IMR-90 (cell line): ENCODE data around the gene ATP9B. TPM values are rescaled to one million over a fixed set of nuclear protein-coding genes. Genes with fewer than 3 reads are reported as not detected.

ENCODE experiments used
- ATAC-seq: fragments of 200-7000 bp; cut with Tn5 transposase; 2 replicates; pipeline ENCODE4 v1.9.1; 2020; ENCODE audit warnings: low read depth, mild to moderate bottlenecking, moderate library complexity
- BruUV-seq: library from RNA; stranded (reverse); fragments of 400-500 nt; replicated peaks from 2 replicates; lab custom pipeline; 2021; lab: Mats Ljungman, UMichigan
- CTCF ChIA-PET: fragments of 300-600 bp; formaldehyde crosslinking; extraction: SDS; loops from one replicate; lab custom pipeline; 2021; ENCODE audit warnings: antibody characterized with exemption; lab: Yijun Ruan, JAX
- POLR2A ChIA-PET: fragments of 300-600 bp; sonication (Branson Sonifier 250); formaldehyde crosslinking; loops from one replicate; lab custom pipeline; 2022; ENCODE audit warnings: antibody characterized with exemption; ENCODE audit not compliant: unreplicated experiment; lab: Charles Lee
- DNase-seq: peaks from one replicate; pipeline ENCODE4 v3.0.0; 2013
- H2AFZ ChIP-seq: replicated peaks from 2 replicates; pipeline ENCODE3; 2013; ENCODE audit warnings: low read length, mild to moderate bottlenecking; ENCODE audit not compliant: poor library complexity
- H2AK5ac ChIP-seq: 2 replicates; pipeline ENCODE4 v1.6.1; 2013; ENCODE audit warnings: low read depth, low read length, inconsistent platforms
- H2AK9ac ChIP-seq: replicated peaks from 2 replicates; pipeline ENCODE3; 2013; ENCODE audit warnings: mild to moderate bottlenecking, low read depth, low read length, moderate library complexity; ENCODE audit not compliant: poor library complexity
- H2BK120ac ChIP-seq: 2 replicates; pipeline ENCODE4 v1.6.1; 2013; ENCODE audit warnings: low read depth, low read length, inconsistent platforms
- H2BK15ac ChIP-seq: 3 replicates; pipeline ENCODE4 v1.6.1; 2013; ENCODE audit warnings: low read depth, low read length, inconsistent platforms
- H2BK20ac ChIP-seq: 2 replicates; pipeline ENCODE4 v1.6.1; 2013; ENCODE audit warnings: low read depth, mild to moderate bottlenecking, inconsistent platforms, low read length, moderate library complexity
- H2BK5ac ChIP-seq: 2 replicates; pipeline ENCODE4 v1.6.1; 2013; ENCODE audit warnings: mild to moderate bottlenecking, low read depth, low read length, inconsistent platforms; ENCODE audit not compliant: poor library complexity, severe bottlenecking
- H3K14ac ChIP-seq: replicated peaks from 2 replicates; pipeline ENCODE4 v1.6.1; 2013; ENCODE audit warnings: low read depth, low read length, inconsistent platforms
- H3K18ac ChIP-seq: 2 replicates; pipeline ENCODE4 v1.6.1; 2013; ENCODE audit warnings: low read depth, low read length, control low read depth
- H3K23ac ChIP-seq: 2 replicates; pipeline ENCODE4 v1.6.1; 2013; ENCODE audit warnings: low read depth, low read length, inconsistent platforms
- H3K27ac ChIP-seq: 2 replicates; pipeline ENCODE4 v1.5.1; 2013; ENCODE audit warnings: mild to moderate bottlenecking, control low read depth, low read length; ENCODE audit not compliant: insufficient read depth
- H3K27me3 ChIP-seq: 2 replicates; pipeline ENCODE4 v1.6.1; 2013; ENCODE audit warnings: low read length; ENCODE audit not compliant: control insufficient read depth, insufficient read depth
- H3K36me3 ChIP-seq: 2 replicates; pipeline ENCODE4 v1.6.1; 2013; ENCODE audit warnings: low read length, mixed read lengths; ENCODE audit not compliant: control insufficient read depth, insufficient read depth
- H3K4ac ChIP-seq: 2 replicates; pipeline ENCODE4 v1.6.1; 2013; ENCODE audit warnings: low read depth, low read length, inconsistent platforms
- H3K4me1 ChIP-seq: 2 replicates; pipeline ENCODE4 v1.6.1; 2013; ENCODE audit warnings: low read length, mixed read lengths; ENCODE audit not compliant: control insufficient read depth, insufficient read depth
- H3K4me2 ChIP-seq: 2 replicates; pipeline ENCODE4 v1.6.1; 2013; ENCODE audit warnings: low read depth, mild to moderate bottlenecking, control low read depth, low read length, moderate library complexity
- H3K4me3 ChIP-seq: 2 replicates; pipeline ENCODE4 v1.5.1; 2013; ENCODE audit warnings: low read depth, mild to moderate bottlenecking, control low read depth, low read length, moderate library complexity; ENCODE audit not compliant: insufficient read depth
- H3K56ac ChIP-seq: 2 replicates; pipeline ENCODE4 v1.6.1; 2013; ENCODE audit warnings: low read length, inconsistent platforms; ENCODE audit not compliant: insufficient read depth; ENCODE audit errors: extremely low read depth
- H3K79me1 ChIP-seq, 2 experiments: 2 replicates each; pipeline ENCODE4 v1.6.1; 2013; ENCODE audit warnings: low read length in 2 of 2, inconsistent platforms in 1 of 2, low read depth in 1 of 2
- H3K9ac ChIP-seq: 2 replicates; pipeline ENCODE4 v1.6.1; 2013; ENCODE audit warnings: low read depth, low read length, control low read depth
- H3K9me1 ChIP-seq: 2 replicates; pipeline ENCODE4 v1.6.1; 2013; ENCODE audit warnings: low read length, inconsistent platforms; ENCODE audit not compliant: insufficient read depth
- H3K9me3 ChIP-seq: 2 replicates; pipeline ENCODE4 v1.6.1; 2013; ENCODE audit warnings: low read length; ENCODE audit not compliant: control insufficient read depth, insufficient read depth
- H4K20me1 ChIP-seq: 2 replicates; pipeline ENCODE4 v1.6.1; 2013; ENCODE audit warnings: low read length, inconsistent platforms; ENCODE audit not compliant: insufficient read depth
- H4K5ac ChIP-seq: 2 replicates; pipeline ENCODE4 v1.6.1; 2013; ENCODE audit warnings: mild to moderate bottlenecking, low read depth, low read length, control low read depth
- H4K8ac ChIP-seq, 2 experiments: 2 replicates each; pipeline ENCODE4 v1.6.1; 2013; ENCODE audit warnings: low read depth in 2 of 2, low read length in 2 of 2, control low read depth in 1 of 2, inconsistent platforms in 1 of 2
- H4K91ac ChIP-seq: 2 replicates; pipeline ENCODE4 v1.6.1; 2013; ENCODE audit warnings: low read depth, low read length, inconsistent platforms; ENCODE audit not compliant: insufficient read depth
- BHLHE40 ChIP-seq: fragments of 150-350 bp; IDR thresholded peaks from 2 replicates; pipeline ENCODE4 v1.6.1; 2016; ENCODE audit warnings: mild to moderate bottlenecking, low read depth, low read length
- CEBPB ChIP-seq: IDR thresholded peaks from 2 replicates; pipeline ENCODE4 v1.6.1; 2012; ENCODE audit warnings: low read depth, low read length, improper control_type of control experiment
- FOS ChIP-seq: fragments of 150-350 bp; IDR thresholded peaks from 2 replicates; pipeline ENCODE4 v1.6.1; 2016; ENCODE audit warnings: low read depth, low read length
- MAFK ChIP-seq: IDR thresholded peaks from 2 replicates; pipeline ENCODE4 v1.6.1; 2012; ENCODE audit warnings: low read depth, low read length, improper control_type of control experiment
- MAZ ChIP-seq: IDR thresholded peaks from 2 replicates; pipeline ENCODE4 v1.6.1; 2012; ENCODE audit warnings: low read depth, mild to moderate bottlenecking, low read length, improper control_type of control experiment, moderate library complexity, borderline replicate concordance
- MXI1 ChIP-seq: IDR thresholded peaks from 2 replicates; pipeline ENCODE4 v1.6.1; 2012; ENCODE audit warnings: low read depth, mild to moderate bottlenecking, low read length, moderate library complexity, borderline replicate concordance
- NFE2L2 ChIP-seq: fragments of 150-350 bp; IDR thresholded peaks from 2 replicates; pipeline ENCODE4 v1.6.1; 2016; ENCODE audit warnings: low read depth, mild to moderate bottlenecking, low read length
- RAD21 ChIP-seq: IDR thresholded peaks from 2 replicates; pipeline ENCODE4 v1.6.1; 2012; ENCODE audit warnings: low read length, improper control_type of control experiment
- RCOR1 ChIP-seq: IDR thresholded peaks from 2 replicates; pipeline ENCODE4 v1.6.1; 2012; ENCODE audit warnings: mild to moderate bottlenecking, low read length, improper control_type of control experiment; ENCODE audit not compliant: insufficient replicate concordance
- RFX5 ChIP-seq: IDR thresholded peaks from 2 replicates; pipeline ENCODE4 v1.8.0; 2012; ENCODE audit warnings: low read depth, mild to moderate bottlenecking, low read length, moderate library complexity
- WGBS, 2 experiments: methylation state at CpG; one replicate each; pipeline versions ENCODE4 v1.1.5 to v1.1.7; 2013; ENCODE audit warnings: missing lambda C conversion rate in 2 of 2; ENCODE audit not compliant: insufficient read length in 1 of 2; ENCODE audit errors: extremely low coverage in 2 of 2; 5-methylcytosine and 5-hydroxymethylcytosine counted together
- dilution Hi-C: fragments of 300-500 bp; cut with HindIII; formaldehyde crosslinking; loops from one replicate; pipeline ENCODE4 v1.14.3; 2018; ENCODE audit warnings: low sequenced_read_pairs; ENCODE audit not compliant: unreplicated experiment
- in situ Hi-C: fragments of 300-500 bp; cut with MboI; formaldehyde crosslinking; loops from 3 replicates; pipeline ENCODE4 v1.14.3; 2019; ENCODE audit warnings: low sequenced_read_pairs, inconsistent platforms, mixed read lengths
- intact Hi-C: fragments of 100-400 bp; cut with micrococcal nuclease; formaldehyde crosslinking; loops from 2 replicates; pipeline ENCODE4 v1.10.0; 2022
- polyA plus RNA-seq, 3 experiments: library from polyadenylated mRNA; depleted of rRNA; stranded (reverse); fragments of >200 nt; gene quantifications; 2 replicates each; pipeline ENCODE4 v1.2.3, GENCODE V29; 2012; ENCODE audit warnings: low replicate concordance in 1 of 3
- total RNA-seq: library from RNA; depleted of rRNA; stranded (reverse); fragments of >200 nt; gene quantifications from 2 replicates; pipeline ENCODE4 v1.2.3, GENCODE V29; 2012
- TF ChIP-seq, protein P1 (sequence below): conservative IDR thresholded peaks from 2 replicates; pipeline ENCODE4 v1.5.1; 2012; ENCODE audit warnings: mild to moderate bottlenecking, low read depth, low read length, improper control_type of control experiment
- TF ChIP-seq, protein P2 (sequence below): fragments of 150-350 bp; IDR thresholded peaks from 2 replicates; pipeline ENCODE4 v1.6.1; 2017; ENCODE audit warnings: mild to moderate bottlenecking, antibody characterized with exemption, low read length, low read depth

ATP9B gene
- total and polyA plus RNA-seq, 2 of the 4 experiments (the other 2 are of a cell fraction): 11.0 to 11.5 TPM

DNA sequence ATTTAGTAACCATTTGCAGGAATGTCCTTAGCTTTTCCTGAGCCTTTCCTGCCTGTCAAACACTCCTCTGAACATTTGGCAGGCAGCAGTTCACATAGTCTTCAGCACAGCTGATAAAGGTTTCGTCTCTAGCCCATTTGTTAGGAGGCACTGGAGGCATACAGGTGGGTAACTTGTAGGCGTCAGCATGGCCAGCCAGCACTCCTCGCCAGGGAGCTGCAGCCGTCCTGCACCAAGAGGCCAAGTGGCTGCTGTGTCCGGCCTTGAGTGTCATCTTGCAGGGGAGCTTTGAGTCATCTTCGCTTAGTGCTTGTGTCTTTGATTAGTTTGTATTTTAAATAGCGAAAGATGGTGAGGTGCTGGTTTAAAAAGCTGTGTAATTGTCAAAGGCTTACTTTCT is 206.3 kb downstream of the ATP9B start:
- Histone ChIP-seq H3K23ac (no peak overlapping the region), H2AK5ac (no peak overlapping the region), H3K4me3 (no peak overlapping the region), H2BK20ac (no peak overlapping the region), H2BK15ac (no peak overlapping the region), H3K4me1 (no peaks in the 10 kb centered on the region; the same call in 1 of the 2 replicates), H3K36me3 (peaks cover 3% of the 10 kb centered on the region; the same call in 1 of the 2 replicates), H3K14ac (no peak overlapping the region), H3K56ac (no peak overlapping the region), H4K91ac (no peak overlapping the region), H3K4me2 (no peak overlapping the region), H3K9me1 (no peaks in the 10 kb centered on the region; the same call in 1 of the 2 replicates), H3K9ac (no peak overlapping the region), H2BK5ac (no peak overlapping the region), H2AFZ (no peak overlapping the region), H3K27me3 (no peaks in the 10 kb centered on the region), H3K79me1 (no peaks in the 10 kb centered on the region), H4K5ac (no peak overlapping the region), H2BK120ac (no peak overlapping the region), H3K9me3 (no peaks in the 10 kb centered on the region), H3K18ac (no peak overlapping the region), H2AK9ac (no peak overlapping the region), H3K4ac (no peak overlapping the region), H3K27ac (no peak overlapping the region), H4K8ac (no peak overlapping the region), H4K20me1 (no peaks in the 10 kb centered on the region)
- intact Hi-C loops: no loop called here
- in situ Hi-C loops: no loop called here
- no TSS peak for BruUV-seq
- CTCF ChIA-PET: no interaction called here
- DNase-seq: no peak
- 86% methylated on average over 4 of the region's 7 CpGs; no CpG with 5 or more reads in 1 of the 2 experiments for WGBS, 2 experiments
- ATAC-seq: no peak
- dilution Hi-C loops: no loop called here
- POLR2A ChIA-PET: no interaction called here
- TF ChIP-seq RAD21 (no peak), NFE2L2 (no peak), RCOR1 (no peak), FOS (no peak), CEBPB (no peak), MXI1 (no peak), MAZ (no peak), RFX5 (no peak), MAFK (no peak), BHLHE40 (no peak)
- TF ChIP-seq, protein P1, sequence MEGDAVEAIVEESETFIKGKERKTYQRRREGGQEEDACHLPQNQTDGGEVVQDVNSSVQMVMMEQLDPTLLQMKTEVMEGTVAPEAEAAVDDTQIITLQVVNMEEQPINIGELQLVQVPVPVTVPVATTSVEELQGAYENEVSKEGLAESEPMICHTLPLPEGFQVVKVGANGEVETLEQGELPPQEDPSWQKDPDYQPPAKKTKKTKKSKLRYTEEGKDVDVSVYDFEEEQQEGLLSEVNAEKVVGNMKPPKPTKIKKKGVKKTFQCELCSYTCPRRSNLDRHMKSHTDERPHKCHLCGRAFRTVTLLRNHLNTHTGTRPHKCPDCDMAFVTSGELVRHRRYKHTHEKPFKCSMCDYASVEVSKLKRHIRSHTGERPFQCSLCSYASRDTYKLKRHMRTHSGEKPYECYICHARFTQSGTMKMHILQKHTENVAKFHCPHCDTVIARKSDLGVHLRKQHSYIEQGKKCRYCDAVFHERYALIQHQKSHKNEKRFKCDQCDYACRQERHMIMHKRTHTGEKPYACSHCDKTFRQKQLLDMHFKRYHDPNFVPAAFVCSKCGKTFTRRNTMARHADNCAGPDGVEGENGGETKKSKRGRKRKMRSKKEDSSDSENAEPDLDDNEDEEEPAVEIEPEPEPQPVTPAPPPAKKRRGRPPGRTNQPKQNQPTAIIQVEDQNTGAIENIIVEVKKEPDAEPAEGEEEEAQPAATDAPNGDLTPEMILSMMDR: no peak
- TF ChIP-seq, protein P2, sequence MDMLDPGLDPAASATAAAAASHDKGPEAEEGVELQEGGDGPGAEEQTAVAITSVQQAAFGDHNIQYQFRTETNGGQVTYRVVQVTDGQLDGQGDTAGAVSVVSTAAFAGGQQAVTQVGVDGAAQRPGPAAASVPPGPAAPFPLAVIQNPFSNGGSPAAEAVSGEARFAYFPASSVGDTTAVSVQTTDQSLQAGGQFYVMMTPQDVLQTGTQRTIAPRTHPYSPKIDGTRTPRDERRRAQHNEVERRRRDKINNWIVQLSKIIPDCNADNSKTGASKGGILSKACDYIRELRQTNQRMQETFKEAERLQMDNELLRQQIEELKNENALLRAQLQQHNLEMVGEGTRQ: no peak
